Measurements from ENCODE around the gene NLGN3.
A peak's percentile ranks its signal among the peaks of the same experiment; 100 is the strongest.

Gene NLGN3

GRCh38 chrX:71184803-71185495, 40.3 kb downstream of the NLGN3 start:
- no peak for DNase-seq (ENCODE audit: extremely low read depth, low read depth)
- TF ChIP-seq, protein P1, sequence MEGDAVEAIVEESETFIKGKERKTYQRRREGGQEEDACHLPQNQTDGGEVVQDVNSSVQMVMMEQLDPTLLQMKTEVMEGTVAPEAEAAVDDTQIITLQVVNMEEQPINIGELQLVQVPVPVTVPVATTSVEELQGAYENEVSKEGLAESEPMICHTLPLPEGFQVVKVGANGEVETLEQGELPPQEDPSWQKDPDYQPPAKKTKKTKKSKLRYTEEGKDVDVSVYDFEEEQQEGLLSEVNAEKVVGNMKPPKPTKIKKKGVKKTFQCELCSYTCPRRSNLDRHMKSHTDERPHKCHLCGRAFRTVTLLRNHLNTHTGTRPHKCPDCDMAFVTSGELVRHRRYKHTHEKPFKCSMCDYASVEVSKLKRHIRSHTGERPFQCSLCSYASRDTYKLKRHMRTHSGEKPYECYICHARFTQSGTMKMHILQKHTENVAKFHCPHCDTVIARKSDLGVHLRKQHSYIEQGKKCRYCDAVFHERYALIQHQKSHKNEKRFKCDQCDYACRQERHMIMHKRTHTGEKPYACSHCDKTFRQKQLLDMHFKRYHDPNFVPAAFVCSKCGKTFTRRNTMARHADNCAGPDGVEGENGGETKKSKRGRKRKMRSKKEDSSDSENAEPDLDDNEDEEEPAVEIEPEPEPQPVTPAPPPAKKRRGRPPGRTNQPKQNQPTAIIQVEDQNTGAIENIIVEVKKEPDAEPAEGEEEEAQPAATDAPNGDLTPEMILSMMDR (IDR thresholded peaks at IDR 0.05; ENCODE audit: low read depth, low read length), result no peak

GRCh38 chrX:71191248-71191647, 46.6 kb downstream of the NLGN3 start:
- TF ChIP-seq, protein P1 (IDR thresholded peaks at IDR 0.05; ENCODE audit: low read depth, low read length), result no peak
- DNase-seq (ENCODE audit: extremely low read depth, low read depth), result no peak

GRCh38 chrX:71195964-71196649, 51.5 kb downstream of the NLGN3 start:
- DNase-seq (ENCODE audit: extremely low read depth, low read depth), result no peak
- TF ChIP-seq, protein P1 (IDR thresholded peaks at IDR 0.05; ENCODE audit: low read depth, low read length), result no peak

GRCh38 chrX:71198066-71198465, 53.4 kb downstream of the NLGN3 start:
- no peak for DNase-seq (ENCODE audit: extremely low read depth, low read depth)

GRCh38 chrX:71199252-71200008, 54.8 kb downstream of the NLGN3 start:
- TF ChIP-seq, protein P1 (IDR thresholded peaks at IDR 0.05; ENCODE audit: low read depth, low read length), result no peak

More at GRCh38 chrX:71198066-71198465, 53.4 kb downstream of the NLGN3 start:
- TF ChIP-seq, protein P1 (IDR thresholded peaks at IDR 0.05; ENCODE audit: low read depth, low read length), result no peak

DNA sequence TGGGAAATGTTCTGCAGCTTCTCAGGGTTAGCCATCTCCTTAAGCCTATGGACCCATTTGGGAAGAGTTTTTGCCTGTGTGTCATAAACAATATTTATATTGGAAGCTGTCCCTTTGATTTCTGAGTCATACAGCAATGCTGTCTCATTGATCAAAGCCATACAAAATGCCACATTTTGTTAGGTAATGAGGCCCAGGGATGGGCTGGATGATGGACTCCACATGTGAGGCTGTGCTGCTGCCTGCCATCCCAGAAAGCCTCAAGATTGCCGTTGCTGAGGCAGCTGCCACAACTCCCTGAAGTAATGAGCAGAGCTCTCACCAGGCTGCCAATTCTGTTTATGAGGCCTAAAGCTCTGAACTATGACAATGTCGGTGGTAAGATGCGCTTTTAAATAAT, 66.2 kb downstream of the NLGN3 start:
- TF ChIP-seq, protein P1 (IDR thresholded peaks at IDR 0.05; ENCODE audit: low read depth, low read length), result no peak
- peak; percentile 29 for DNase-seq (ENCODE audit: extremely low read depth, low read depth)

More at GRCh38 chrX:71199252-71200008, 54.8 kb downstream of the NLGN3 start:
- no peak for DNase-seq (ENCODE audit: extremely low read depth, low read depth)

DNA sequence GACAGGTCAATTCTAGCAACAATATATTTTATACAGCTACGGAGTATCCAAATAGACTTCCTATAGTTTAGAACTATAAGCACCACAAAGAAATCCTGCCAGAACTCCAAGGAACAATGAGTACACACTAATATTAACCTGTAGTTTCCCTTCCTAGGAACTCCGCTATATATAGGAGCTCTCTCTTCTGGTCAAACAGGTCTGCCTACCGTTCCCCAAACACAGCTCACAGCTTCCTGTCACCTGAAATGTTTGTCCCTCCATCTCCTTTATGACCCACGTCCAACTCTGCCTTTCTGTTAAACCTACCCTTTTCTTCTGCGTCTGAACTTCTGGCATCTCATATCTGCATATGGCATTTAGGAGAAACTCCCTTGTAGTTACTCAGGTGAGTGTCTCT, 67.9 kb downstream of the NLGN3 start:
- TF ChIP-seq, protein P1 (IDR thresholded peaks at IDR 0.05; ENCODE audit: low read depth, low read length), result no peak
- no peak for DNase-seq (ENCODE audit: extremely low read depth, low read depth)

Data from AG09319 (cell line).